Panc1 (cell line): ENCODE results near the gene HLTF.

Experiments
- CTCF ChIP-seq: fragments of 450-650 bp; IDR thresholded peaks from 2 replicates; pipeline ENCODE4 v1.5.1; 2017; ENCODE audit warnings: mild to moderate bottlenecking
- POLR2AphosphoS5 ChIP-seq: IDR thresholded peaks from 2 replicates; pipeline ENCODE4 v1.6.1; 2012; ENCODE audit warnings: mild to moderate bottlenecking, low read depth, low read length, moderate library complexity

GRCh38 chr3:149058602-149059001, 27.7 kb downstream of the HLTF start:
- TF ChIP-seq POLR2AphosphoS5 = no peak
- TF ChIP-seq CTCF = no peak
